Forelimb muscle (tissue), 1 donor: ENCODE data around the gene CDH23. TPM values are rescaled to one million over a fixed set of nuclear protein-coding genes. Genes with fewer than 3 reads are reported as not detected.

Experiments
- DNase-seq: peaks from one replicate; pipeline ENCODE4 v3.0.0-alpha.2; 2013; ENCODE audit warnings: low read depth
- polyA plus RNA-seq: library from polyadenylated mRNA; unstranded; fragments of 120-200 nt; gene quantifications from one replicate; pipeline ENCODE4 v1.2.1, GENCODE V29; 2013; ENCODE audit not compliant: insufficient read length

CDH23 gene
- polyA plus RNA-seq, 1 donor, result 4.1 TPM

DNA sequence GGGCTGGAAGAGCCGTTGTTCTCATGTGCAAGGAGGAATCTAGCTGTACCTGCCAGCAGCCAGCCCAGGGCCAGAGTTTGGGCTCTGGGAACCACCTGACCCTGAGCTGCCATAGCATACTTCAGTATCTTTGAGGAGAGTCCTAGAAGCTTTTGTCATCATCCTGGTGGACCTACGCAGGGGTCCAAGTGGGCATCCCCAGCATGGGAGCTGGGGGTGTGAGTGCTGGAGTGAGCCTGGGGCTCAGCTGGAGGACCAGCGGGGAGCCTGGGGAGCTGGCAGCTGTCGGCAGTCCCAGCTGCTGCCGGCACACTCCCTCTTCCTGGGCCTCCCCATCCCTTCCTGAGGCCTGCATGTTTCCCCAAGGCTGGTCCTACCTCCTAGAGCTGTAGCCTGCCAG lies 290.4 kb downstream of the CDH23 start:
- no peak for DNase-seq

DNA sequence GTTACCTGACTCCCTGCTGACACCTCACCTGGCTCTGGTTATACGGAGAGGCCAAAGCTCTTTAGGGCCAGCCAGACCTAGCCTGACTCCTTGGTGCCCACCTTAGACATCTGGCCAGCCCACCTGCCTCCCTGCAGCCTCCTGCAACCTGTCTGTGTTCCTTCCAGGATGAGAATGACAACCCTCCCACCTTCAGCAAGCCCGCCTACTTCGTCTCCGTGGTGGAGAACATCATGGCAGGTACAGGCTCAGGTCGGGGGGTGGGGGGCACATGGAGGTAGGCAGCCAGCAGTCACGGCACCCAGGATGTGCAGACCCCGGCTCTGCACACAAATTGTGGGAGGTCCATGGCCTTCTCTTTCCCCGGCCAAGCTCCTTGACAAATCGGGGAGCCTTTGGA lies 290.8 kb downstream of the CDH23 start:
- no peak for DNase-seq

DNA sequence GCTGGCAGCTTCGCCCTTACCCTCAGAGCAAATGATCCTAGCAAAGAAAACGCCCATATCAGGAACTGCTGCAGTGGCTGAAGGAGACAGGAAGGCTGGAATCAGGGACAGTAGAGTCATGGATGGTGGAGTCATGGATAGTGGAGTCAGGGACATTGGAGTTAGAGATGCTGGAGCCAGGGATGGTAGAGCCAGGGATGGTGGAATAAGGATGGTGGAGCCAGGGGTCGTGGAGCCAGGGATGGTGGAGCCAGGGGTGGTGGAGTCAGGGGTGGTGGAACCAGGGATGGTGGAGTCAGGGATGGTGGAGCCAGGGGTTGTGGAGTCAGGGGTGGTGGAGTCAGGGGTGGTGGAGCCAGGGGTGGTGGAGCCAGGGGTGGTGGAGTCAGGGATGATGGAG lies 291.5 kb downstream of the CDH23 start:
- no peak for DNase-seq

DNA sequence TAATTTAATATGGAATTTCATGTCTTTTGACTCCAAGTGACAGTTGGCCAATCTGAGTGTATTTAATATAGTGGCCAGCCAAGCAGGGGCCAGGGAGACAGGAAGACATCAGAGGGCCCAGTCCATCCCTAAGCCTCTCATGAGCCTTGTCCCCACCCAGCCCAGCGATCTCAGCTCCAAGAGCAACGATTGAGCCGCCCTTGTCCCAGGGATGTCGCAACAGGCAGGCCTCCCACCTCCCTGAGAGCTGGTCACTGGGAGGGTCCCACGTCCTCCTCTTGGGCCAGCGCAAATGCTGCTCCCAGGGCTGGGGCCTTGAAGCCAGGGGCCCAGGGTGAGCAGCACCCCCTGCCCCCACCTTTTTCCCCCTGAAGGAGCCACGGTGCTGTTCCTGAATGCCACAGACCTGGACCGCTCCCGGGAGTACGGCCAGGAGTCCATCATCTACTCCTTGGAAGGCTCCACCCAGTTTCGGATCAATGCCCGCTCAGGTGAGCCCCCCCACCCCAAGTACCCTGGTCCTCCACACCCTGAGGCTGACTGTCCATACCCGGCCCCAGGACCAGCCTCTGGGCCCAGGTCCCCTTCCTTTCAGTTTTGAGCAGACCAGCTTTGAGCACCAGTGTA lies 293.5 kb downstream of the CDH23 start:
- no peak for DNase-seq

DNA sequence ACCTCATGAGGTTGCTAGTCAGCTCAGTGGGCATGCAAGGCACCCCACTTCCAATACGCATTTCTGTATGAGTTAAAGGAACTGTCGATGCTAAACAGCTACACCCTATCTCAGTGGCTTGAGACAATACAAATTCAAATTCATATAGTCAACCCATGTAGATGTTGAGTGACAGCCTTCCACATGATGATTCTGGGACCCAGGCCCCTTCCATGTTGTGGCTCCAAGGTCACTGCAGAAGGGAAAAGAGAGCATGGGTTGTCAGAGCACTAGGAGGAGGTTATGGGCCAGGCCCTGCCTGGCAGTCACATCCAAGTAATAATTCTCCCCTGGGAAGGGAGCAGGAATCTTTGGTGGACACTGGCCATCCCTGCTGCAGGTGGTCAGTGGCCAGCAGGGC lies 294.7 kb downstream of the CDH23 start:
- no peak for DNase-seq

DNA sequence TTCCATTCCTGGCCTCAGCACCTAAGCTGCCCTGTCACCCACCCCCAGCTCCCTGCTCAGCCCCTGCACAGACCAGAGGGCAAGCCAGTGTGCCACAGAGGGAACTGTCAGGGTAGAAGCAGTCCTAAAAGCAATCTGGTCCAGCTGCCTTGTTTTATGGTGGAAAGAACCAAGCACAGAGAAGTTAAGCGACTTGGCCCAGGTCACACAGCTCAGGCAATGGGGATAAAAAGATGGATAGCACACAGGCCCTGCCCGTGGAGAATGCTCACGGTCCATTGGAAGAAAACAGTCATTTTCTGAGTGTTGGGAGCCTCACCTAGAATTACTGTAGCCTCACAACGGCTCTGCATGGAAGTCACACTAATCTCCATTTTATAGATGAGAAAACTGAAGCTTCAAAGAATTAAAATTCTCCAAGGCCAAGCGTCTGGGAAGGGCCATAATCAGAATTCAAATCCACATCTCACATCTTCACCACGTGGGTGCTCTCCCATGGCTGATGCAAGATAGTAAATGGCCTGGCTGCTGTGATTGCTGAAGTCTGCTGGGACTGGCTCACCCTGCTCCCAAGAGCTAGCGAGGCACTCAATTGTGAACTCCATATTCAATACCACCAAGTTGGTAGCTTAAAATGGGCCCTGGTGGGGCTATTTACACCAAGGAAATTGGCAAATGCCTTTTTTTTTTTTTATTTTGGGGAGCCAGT lies 296.0 kb downstream of the CDH23 start:
- DNase-seq, result no peak

DNA sequence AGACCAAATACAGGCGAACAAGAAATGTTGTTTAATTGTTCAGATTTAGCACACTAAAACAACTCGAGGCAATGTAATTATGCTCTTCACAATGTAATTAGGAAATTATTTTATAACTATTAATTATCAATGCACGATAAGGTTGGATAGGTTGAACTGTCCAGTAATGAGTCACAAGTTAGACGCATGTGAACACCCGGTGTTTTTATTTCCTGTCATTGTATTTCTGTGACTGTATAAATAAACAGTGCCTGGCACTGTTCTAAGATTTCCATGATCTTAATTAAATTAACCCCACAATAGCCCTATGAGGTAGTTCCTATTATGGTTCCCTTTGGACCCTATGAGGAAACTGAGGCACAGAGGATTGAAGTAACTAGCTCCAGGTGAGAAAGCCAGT lies 296.7 kb downstream of the CDH23 start:
- no peak for DNase-seq

DNA sequence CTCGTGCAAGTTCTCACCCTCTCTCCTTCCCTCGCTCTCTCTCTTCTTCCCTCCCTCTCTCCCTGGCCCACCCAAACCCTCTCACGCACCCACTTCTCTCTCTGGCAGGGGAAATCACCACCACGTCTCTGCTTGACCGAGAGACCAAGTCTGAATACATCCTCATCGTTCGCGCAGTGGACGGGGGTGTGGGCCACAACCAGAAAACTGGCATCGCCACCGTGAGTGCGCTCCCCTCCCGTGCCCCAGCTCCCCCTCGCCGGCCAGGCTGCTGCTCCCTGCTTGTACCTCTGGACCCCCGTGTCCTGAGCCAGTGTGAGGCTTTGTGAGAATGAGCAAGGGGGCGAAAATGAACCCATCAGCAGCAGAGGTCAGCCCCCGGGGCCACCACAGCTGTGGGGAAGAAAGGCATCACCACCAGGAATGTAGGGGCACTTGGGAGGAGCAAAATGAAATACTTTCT lies 297.4 kb downstream of the CDH23 start:
- no peak for DNase-seq

DNA sequence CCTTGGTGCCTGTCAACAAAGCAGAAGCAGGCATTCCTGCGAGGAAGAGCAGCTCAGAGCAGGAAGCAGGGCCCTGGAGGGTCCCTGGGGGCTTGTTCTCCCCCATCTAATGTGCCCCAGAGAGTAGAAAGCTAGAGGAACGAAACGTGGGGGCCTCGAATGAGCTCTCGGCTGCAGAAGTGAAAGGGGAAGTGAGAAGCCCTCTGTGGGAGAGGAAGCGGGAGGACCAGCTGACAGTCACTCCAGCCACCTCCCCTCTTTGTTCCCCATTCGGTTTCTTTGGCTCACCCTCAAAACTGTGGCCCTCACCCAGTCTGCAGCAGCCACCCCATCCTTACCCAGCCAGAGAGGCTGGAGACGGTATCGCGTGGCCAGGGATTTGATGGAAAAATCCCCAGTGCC lies 297.8 kb downstream of the CDH23 start:
- no peak for DNase-seq

DNA sequence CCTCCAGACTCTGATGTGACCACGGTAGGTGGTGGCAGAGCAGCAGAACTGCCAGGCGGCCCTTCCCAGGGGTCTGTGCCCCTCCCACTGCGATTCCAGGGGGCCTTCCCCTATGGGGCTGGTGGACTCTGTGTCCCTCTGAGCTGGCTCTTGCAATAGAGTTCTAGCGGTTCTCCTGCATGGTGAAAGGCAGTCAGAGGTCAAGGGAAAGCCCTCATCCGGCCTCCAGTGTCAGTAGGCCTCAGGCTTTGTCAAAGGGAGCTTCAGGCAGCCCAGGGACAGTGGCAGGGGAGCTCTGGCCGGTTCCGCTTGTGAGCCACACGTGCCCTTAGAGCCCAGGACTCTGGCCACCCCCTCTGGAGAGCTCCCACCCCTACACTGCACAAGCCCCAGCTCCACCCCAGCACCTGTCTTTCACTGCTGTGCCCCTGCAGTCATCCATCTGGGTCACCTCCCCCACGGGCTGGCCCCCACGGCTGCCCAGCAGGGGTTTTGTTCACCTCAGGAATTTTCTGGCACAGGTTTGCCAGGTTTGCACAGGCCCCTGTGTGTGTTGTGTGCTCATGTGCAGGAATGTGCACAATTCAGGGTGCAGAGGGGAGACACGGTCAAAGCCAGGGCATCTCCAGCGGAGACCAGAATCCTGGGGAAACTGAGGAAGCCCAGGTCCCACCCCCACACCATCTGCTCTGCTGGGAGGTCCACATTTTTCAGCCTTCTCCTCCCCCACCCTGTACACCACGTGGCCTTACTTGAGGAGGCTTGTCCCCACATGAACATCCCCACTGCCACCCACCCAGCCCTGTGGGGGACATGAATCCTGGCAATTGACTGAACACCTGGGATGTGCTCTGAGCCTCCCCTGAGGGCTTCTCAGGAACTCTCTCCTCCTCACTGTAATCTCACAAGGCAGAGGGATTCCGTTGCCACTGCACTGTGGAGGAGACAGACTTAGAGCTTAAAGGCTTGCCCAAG lies 299.1 kb downstream of the CDH23 start:
- DNase-seq, result no peak

DNA sequence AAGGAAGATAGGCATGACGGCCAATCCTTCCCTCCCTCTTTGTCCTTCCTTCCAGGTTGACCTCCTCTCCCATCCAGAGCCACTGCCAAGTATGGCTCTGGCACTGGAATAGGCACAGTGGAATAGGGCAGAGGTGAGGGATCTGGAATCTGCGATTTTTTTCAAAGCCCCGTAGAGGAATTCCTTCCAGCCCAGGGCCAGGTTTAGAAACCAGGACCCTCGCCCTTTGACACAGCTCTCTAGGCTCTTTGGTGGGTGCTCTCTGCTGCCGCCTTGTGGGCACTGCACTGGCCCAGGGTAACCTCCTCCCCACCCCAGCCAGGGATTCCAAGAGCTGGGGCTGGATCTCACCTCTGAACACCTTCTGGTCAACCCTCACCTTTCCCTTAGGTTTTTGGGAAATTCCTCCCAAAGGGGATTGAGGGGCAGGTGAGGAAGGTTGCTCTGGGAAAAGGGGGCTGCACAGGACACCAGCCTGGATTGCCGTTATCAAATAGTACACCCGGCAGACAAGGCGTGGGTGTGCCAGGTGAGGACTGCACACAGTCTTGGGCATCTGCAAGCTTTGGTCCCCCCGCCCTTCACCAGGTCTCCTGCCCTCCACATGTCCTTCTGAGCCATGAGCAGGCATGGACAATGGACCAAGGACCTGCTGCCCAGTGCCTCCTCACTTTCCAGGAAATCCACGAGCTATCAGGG lies 300.1 kb downstream of the CDH23 start:
- no peak for DNase-seq

DNA sequence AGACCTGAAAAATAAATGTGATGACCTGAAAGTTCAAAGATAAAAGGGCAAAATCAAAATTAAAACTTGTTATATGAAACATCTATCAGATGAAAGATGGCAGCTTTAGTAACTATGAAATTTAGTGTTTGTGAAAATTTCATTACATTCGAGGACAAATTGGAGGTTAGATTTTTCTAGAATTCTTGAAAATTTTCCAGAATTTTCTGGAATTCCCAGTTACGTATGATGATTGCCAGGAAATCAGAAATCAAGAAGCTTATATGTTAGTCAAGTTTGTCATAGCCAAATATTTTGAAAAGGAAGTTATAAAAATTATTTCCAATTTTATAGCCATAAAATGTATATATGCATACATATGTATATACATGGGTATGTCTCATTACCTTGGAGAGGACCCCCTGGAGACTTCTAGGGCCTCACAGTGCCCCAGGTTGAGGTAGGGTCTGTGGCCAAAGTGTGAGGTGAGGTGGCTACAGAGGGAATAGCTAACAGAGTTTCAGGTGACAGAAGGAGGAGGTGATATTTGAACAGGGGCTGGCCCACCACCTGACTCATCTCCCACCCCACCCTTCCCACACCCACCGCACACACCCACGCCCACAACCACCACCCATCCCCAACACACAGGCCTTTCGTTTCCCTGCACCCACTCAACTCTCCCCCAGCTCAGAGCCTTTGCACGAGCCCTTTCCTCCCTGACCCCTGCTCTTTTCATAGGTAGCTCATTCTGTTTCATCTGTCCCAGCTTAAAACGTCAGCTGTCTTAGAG lies 301.4 kb downstream of the CDH23 start:
- DNase-seq, result no peak

DNA sequence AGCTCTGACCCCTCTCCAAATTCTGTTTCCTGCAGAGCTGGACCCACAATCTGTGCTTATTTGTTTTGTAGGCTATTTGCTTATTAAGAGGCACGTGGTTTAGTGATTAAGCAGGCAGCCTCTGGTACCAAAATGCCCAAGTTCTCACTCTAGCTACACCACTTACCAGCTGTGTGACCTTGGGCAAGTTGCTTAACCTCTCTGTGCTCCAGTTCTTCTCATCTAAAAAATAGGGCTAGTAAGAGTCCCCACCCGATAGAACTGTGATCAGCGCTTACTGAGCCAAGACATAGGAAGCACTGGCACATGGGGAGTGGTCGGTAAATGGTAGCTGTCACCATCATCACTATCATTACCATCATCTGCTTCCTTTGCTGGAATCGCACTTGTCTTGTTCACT lies 302.0 kb downstream of the CDH23 start:
- DNase-seq, result no peak

DNA sequence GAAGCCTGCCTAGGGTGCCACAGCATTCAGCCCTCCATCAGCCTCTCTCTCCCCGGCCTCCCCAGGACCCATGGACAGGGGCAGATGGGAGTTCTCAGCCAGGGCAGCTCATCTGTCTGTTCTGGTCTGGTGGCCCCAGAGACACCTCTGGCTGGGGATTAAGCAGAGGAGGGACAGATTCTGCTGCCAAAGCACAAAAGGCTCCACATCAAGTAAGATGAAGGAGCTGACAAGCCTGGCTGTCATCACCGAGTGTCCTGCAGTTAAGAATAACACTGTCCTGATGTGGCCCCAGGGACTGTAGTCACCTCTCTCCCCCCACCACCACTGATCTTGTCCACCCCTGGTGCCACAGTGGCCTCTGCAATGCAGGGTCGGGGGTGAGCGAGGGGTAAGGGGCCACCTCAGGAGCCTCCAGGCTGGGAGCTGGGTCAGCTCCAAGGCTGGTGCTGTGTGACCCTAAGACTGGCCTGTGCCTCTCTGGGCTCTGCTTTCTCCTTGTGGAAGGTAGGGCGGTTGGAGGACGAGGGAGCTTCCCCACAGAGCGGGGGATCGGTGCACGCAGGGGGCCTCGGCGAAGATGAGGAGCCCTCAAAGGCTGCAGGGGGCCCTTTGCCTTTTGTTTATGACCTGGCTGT lies 304.1 kb downstream of the CDH23 start:
- DNase-seq, result no peak

DNA sequence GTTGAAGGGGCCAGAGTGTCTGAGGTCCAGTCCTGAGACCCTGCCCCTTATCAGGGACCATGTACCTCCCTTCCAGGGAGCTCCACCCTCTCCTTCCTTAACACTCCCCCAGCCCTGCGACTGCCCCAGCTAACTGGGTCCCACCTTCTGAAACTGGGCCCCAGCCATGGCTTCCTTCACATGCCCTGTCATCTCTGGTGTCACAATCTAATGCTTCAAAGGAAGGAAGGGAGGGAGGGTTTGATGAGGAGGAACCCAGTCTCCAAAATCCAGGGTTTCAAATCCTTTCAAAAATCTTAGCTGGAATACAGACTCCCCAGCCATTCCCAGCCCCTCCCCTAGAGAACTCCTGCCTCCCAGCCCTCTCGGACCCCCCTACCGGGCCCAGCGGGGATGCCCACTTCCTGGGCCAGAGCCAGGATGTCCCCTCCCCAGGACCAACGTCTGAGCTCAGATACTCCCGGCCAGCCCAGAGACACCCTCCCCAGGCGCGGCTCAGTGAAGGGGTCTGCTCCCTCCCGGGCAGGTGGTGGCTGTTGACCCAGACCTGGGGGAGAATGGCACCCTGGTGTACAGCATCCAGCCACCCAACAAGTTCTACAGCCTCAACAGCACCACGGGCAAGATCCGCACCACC lies 304.9 kb downstream of the CDH23 start:
- no peak for DNase-seq

DNA sequence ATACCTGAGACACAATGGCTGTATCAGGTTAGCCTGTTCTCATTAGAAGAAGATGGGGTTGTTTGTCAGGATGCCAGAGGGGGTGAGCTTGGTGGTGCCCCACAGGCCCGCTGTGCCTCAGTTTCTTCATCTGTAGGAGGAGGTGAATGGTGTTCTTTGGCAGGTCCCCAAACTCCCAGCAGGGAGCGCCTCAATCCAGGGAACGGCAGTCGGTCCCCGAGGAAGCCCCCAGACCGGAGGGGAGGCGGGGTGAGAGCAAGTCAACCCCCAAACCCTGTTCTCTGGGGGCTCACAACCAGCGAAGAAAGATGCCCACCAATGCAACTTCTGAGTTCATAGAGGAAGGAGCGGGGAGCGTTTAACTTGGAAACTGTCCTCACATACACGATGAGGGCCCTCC lies 306.9 kb downstream of the CDH23 start:
- no peak for DNase-seq

DNA sequence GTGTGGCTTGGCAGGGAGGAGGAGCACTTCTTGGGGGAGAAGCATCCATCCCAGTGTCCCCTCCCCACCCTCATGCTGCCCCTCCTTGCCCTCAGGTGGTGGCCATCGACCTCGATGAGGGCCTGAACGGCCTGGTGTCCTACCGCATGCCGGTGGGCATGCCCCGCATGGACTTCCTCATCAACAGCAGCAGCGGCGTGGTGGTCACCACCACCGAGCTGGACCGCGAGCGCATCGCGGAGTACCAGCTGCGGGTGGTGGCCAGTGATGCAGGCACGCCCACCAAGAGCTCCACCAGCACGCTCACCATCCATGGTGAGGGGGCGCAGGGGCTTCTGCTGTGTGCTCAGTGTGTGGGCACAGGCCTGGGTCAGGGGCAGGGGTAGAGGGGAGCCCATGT lies 308.1 kb downstream of the CDH23 start:
- DNase-seq, result no peak

DNA sequence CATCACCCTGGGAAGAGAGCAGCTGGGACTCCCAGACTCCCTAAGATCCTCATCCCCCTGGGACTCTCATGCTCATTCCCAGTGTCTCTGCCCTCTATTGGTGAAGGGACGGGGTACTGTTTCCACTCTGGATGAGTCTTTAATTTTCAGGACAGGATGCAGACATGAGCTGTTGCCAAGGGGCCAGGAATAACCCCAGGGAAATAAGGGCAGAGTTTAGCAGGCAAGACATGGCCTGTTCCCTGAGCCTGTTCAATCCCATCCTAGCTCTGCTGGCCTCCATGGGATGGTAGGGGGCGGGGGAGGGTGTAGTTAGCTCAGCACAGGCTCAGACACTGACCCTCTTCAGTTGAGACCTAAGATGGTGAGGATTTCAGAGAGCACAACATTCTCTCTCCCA lies 308.9 kb downstream of the CDH23 start:
- no peak for DNase-seq

DNA sequence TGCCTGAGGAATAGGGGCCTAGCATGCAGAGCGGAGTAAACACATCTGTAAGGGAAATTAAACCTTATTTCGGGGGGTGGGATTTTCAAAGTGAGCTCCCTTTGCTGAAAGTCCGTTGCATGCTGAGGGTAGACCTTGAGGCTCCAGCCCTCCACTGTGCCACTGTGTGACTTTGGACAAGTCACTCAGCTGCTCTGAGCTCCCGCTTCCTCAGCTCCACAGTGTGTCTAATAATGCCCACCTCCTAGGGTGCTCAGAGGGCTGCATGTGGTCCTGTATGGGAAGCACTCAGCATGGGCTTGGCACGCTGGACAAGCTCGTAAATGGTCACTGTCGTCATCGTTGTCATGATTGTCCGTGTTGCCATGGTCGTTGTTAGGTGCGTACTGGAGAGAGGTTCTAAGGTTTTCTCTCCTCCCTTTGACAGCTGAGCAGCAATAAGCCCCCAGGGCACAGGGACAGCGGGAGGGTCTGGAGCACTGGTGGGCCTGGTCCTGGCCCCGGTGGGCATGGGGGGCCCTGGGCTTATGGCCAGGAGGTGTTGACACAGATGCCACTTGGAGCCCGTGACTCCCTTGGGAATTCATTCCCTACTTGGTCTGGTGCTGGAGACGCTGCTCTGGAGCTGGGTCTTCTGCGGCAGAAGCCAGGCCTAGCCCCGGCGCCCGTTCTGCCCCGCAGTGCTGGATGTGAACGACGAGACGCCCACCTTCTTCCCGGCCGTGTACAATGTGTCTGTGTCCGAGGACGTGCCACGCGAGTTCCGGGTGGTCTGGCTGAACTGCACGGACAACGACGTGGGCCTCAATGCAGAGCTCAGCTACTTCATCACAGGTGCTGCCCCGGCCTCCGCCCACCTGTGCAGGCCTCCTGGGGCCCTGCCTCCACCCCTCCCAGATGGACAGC lies 309.7 kb downstream of the CDH23 start:
- no peak for DNase-seq
